ENCODE measurements around the gene BDNF. TPM values are rescaled to one million over a fixed set of nuclear protein-coding genes. Genes with fewer than 3 reads are reported as not detected.

The BDNF gene
- total and polyA plus RNA-seq, 3 donors from 2014 or later, result 0.62 to 1.1 (median 0.87) TPM

DNA sequence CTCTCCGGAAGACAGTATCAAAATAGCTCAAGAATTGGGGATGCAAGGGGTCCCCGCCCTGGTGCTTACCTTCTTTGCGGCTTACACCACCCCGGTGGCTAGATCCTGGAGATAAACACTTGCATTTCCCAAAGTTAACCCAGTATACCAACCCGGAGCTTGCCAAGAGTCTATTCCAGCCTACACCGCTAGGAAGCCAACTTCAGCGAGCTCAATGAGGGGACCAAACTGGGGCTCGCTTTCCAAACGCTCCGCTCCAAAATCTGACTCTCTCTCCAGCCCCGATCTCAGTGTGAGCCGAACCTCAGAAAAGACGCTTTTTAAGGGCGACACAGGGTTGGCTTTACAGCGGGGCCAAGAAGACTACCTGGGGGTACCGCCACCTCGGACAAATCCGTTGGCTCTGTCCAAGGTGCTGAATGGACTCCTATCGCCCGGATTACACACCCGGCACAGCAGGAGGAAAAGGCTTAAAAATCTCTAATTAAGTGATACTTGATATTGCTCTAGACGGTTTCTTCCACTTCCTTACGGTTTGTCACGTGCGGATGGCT, 20.1 kb upstream of the BDNF start:
- H3K27ac ChIP-seq, result no peak overlapping the region
- H3K27me3 ChIP-seq, result no peaks in the 10 kb centered on the region
- H3K9me3 ChIP-seq, result no peaks in the 10 kb centered on the region
- no peak overlapping the region for H3K4me3 ChIP-seq
- 3% methylated on average over 25 of the region's 25 CpGs for WGBS, 2 donors
- intact Hi-C loops (cut with DNase I; ENCODE audit: low total_unique reads), result no loop called here
- peak; percentile 50 for DNase-seq
- H3K36me3 ChIP-seq (ENCODE audit: low read depth, missing control alignments), result no peaks in the 10 kb centered on the region
- no peak for TF ChIP-seq POLR2A (IDR thresholded peaks at IDR 0.05)
- TF ChIP-seq, protein P1, sequence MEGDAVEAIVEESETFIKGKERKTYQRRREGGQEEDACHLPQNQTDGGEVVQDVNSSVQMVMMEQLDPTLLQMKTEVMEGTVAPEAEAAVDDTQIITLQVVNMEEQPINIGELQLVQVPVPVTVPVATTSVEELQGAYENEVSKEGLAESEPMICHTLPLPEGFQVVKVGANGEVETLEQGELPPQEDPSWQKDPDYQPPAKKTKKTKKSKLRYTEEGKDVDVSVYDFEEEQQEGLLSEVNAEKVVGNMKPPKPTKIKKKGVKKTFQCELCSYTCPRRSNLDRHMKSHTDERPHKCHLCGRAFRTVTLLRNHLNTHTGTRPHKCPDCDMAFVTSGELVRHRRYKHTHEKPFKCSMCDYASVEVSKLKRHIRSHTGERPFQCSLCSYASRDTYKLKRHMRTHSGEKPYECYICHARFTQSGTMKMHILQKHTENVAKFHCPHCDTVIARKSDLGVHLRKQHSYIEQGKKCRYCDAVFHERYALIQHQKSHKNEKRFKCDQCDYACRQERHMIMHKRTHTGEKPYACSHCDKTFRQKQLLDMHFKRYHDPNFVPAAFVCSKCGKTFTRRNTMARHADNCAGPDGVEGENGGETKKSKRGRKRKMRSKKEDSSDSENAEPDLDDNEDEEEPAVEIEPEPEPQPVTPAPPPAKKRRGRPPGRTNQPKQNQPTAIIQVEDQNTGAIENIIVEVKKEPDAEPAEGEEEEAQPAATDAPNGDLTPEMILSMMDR (IDR thresholded peaks at IDR 0.05), result no peak
- H3K4me1 ChIP-seq, result peaks cover 13% of the 10 kb centered on the region

DNA sequence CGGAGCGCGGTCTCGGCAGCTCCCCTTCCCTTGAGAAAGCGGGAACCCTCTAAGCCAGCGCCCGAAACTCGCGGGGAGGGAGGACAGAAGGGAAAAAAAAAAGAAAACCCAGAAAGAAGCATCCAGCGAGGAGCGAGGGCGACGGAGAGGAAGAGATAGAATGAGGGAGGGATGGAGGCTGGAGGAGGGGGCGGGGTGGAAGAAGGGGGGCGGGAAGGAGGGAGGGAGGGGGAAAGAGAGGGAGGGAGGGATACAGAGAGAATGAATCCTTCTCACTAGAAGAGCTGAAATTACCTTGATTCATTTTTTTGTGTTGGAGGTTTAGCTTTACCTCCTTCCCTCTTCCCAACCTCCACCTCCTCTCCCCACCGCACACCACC, 19.3 kb upstream of the BDNF start:
- TF ChIP-seq, protein P1 (IDR thresholded peaks at IDR 0.05), result no peak
- TF ChIP-seq POLR2A (IDR thresholded peaks at IDR 0.05), result no peak
- Histone ChIP-seq H3K4me3 (peak overlapping the region; percentile 16 to 34), H3K27me3 (no peaks in the 10 kb centered on the region), H3K9me3 (no peaks in the 10 kb centered on the region), H3K36me3 (ENCODE audit: low read depth, missing control alignments) (no peaks in the 10 kb centered on the region), H3K27ac (no peak overlapping the region), H3K4me1 (peaks cover 13% of the 10 kb centered on the region)
- intact Hi-C loops (cut with DNase I; ENCODE audit: low total_unique reads), result no loop called here
- DNase-seq, result no peak
- 2 to 3% methylated on average over 15 to 16 of the region's 16 CpGs for WGBS, 2 donors

DNA sequence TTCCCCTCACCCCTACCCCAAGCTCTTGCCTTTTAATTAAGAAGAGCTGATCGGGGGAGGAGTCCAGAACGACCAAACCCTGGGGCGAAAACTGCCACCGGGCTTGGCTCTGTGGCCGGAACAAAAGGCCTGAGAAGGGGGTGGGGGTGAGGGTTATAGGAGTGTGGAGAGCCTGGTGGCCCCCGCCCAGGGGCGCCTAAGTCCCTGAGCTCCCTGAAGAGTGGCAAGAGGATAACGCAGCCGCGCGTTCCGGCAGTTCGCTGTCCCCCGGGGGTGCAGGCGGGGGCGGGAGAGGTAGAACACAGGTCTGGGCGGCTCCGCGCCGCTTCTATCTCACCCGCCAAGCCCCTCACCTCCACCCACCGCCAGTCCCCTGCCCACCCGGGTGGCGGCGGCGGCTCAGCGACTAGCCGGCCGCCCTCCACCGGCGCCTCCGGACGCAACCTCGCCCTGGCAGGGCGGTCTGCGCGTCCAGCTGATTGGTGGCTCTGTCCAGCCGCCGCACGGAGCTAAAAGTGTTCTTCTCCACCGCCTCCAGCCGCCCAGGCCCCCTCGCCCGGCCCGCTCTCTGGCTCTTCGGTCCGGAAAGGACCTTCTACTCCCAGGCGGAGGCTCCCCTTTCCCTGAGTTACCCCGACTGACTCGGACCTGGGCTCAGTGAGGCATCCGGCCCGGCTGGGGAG, 18.7 kb upstream of the BDNF start:
- no peaks in the 10 kb centered on the region for H3K9me3 ChIP-seq
- 0 to 2% methylated on average over 8 to 52 of the region's 52 CpGs for WGBS, 2 donors
- no peaks in the 10 kb centered on the region for H3K27me3 ChIP-seq
- TF ChIP-seq, protein P1 (IDR thresholded peaks at IDR 0.05), result no peak
- TF ChIP-seq POLR2A (IDR thresholded peaks at IDR 0.05), result no peak
- peaks cover 13% of the 10 kb centered on the region for H3K4me1 ChIP-seq
- intact Hi-C loops (cut with DNase I; ENCODE audit: low total_unique reads), result no loop called here
- DNase-seq, result peak; percentile 37
- H3K27ac ChIP-seq, result no peak overlapping the region
- no peaks in the 10 kb centered on the region for H3K36me3 ChIP-seq (ENCODE audit: low read depth, missing control alignments)
- H3K4me3 ChIP-seq, result peak overlapping the region; percentile 16 to 34

- Histone ChIP-seq H3K4me1 (peaks cover 13% of the 10 kb centered on the region), H3K27me3 (no peaks in the 10 kb centered on the region), H3K9me3 (no peaks in the 10 kb centered on the region), H3K27ac (no peak overlapping the region), H3K36me3 (ENCODE audit: low read depth, missing control alignments) (no peaks in the 10 kb centered on the region), H3K4me3 (peak overlapping the region in 1 of 2 donors; percentile 34)
- 0 to 4% methylated on average over 27 to 30 of the region's 30 CpGs for WGBS, 2 donors
- peak; percentile 19 for DNase-seq
- TF ChIP-seq, protein P1 (IDR thresholded peaks at IDR 0.05), result no peak
- TF ChIP-seq POLR2A (IDR thresholded peaks at IDR 0.05), result no peak
- intact Hi-C loops (cut with DNase I; ENCODE audit: low total_unique reads), result no loop called here
These were observed 18.1 kb upstream of the BDNF start for GRCh38 chr11:27718346-27718862.
